ENCODE data around the gene CFAP299.
"Not testable (repeated sequence)": the region's sequence is repeated elsewhere in the genome, so short reads cannot be mapped to it uniquely, and the experiment has no call there.

Gene CFAP299

GRCh38 chr4:80678413-80678812 lies 342.9 kb downstream of the CFAP299 start:
- FAIRE-seq = no peak
- no peak for DNase-seq (ENCODE audit: insufficient read length, low spot score)

GRCh38 chr4:80680934-80681333 lies 345.4 kb downstream of the CFAP299 start:
- DNase-seq (ENCODE audit: insufficient read length, low spot score) = no peak
- TF ChIP-seq CTCF (IDR thresholded peaks at IDR 0.05; ENCODE audit: insufficient read depth, missing control alignments) = no peak
- no peak for FAIRE-seq

More at GRCh38 chr4:80678413-80678812, 342.9 kb downstream of the CFAP299 start:
- no peak for TF ChIP-seq CTCF (IDR thresholded peaks at IDR 0.05; ENCODE audit: insufficient read depth, missing control alignments)

- DNase-seq (ENCODE audit: insufficient read length, low spot score) = no peak
- no peak for TF ChIP-seq CTCF (IDR thresholded peaks at IDR 0.05; ENCODE audit: insufficient read depth, missing control alignments)
- FAIRE-seq = no peak
Measured at GRCh38 chr4:80685214-80685613, 349.7 kb downstream of the CFAP299 start.

- DNase-seq (ENCODE audit: insufficient read length, low spot score); FAIRE-seq: not testable (repeated sequence)
Measured at GRCh38 chr4:80687736-80688135, 352.2 kb downstream of the CFAP299 start.

- FAIRE-seq = no peak
Measured at GRCh38 chr4:80694171-80694570, 358.6 kb downstream of the CFAP299 start.

GRCh38 chr4:80705311-80705710 lies 369.8 kb downstream of the CFAP299 start:
- no peak for TF ChIP-seq CTCF (IDR thresholded peaks at IDR 0.05; ENCODE audit: insufficient read depth, missing control alignments)
- no peak for DNase-seq (ENCODE audit: insufficient read length, low spot score)

More at GRCh38 chr4:80694171-80694570, 358.6 kb downstream of the CFAP299 start:
- DNase-seq (ENCODE audit: insufficient read length, low spot score) = no peak
- TF ChIP-seq CTCF (IDR thresholded peaks at IDR 0.05; ENCODE audit: insufficient read depth, missing control alignments) = no peak

GRCh38 chr4:80709082-80709869 lies 373.7 kb downstream of the CFAP299 start:
- TF ChIP-seq CTCF (IDR thresholded peaks at IDR 0.05; ENCODE audit: insufficient read depth, missing control alignments) = no peak
- FAIRE-seq = no peak
- no peak for DNase-seq (ENCODE audit: insufficient read length, low spot score)

More at GRCh38 chr4:80705311-80705710, 369.8 kb downstream of the CFAP299 start:
- no peak for FAIRE-seq

All from D721Med (cell line).